Pancreas (tissue), 10 donors: ENCODE results near the gene PMM2. TPM values are rescaled to one million over a fixed set of nuclear protein-coding genes. Genes with fewer than 3 reads are reported as not detected.
"Not testable (repeated sequence)": the region's sequence is repeated elsewhere in the genome, so short reads cannot be mapped to it uniquely, and the experiment has no call there.

ENCODE experiments used
- ATAC-seq, 4 donors: fragments of 200-7000 bp; cut with Tn5 transposase; one replicate each; pipeline versions ENCODE4 v1.8.0 to v1.9.1; 2020; ENCODE audit warnings: mild to moderate bottlenecking in 4 of 4, moderate library complexity in 4 of 4
- DNase-seq, 6 donors: peaks; one replicate each; pipeline ENCODE4 v3.0.0-alpha.2; 2020
- FAIRE-seq: peaks from 2 replicates; lab custom pipeline; 2012; peaks lifted over from hg19 to GRCh38; lab: Jason Lieb, UNC
- H3K27ac ChIP-seq, 4 donors: fragments of 200-600 bp; sonication (generic); 1 replicate in 3 of 4; 2 replicates in 1 of 4; pipeline versions ENCODE4 v1.5.0 to v1.8.0; 2020
- H3K27me3 ChIP-seq, 4 donors: fragments of 200-600 bp; one replicate each; pipeline ENCODE4 v1.8.0; 2021
- H3K36me3 ChIP-seq, 3 donors: fragments of 200-600 bp; sonication (generic) in 1 of 3; one replicate each; pipeline versions ENCODE4 v1.5.0 to v1.8.0; 2020 to 2021
- H3K4me1 ChIP-seq, 3 donors: fragments of 200-600 bp; one replicate each; pipeline ENCODE4 v1.8.0; 2021
- H3K4me3 ChIP-seq, 4 donors: fragments of 200-600 bp; sonication (generic) in 2 of 4; one replicate each; pipeline versions ENCODE4 v1.5.0 to v1.8.0; 2020 to 2021
- H3K9me3 ChIP-seq, 4 donors: fragments of 200-600 bp; one replicate each; pipeline ENCODE4 v1.8.0; 2021
- WGBS, 2 donors: extraction: QIAGEN DNeasy Blood & Tissue Kit; methylation state at CpG; one replicate each; pipeline ENCODE4 v1.1.7; 2013; 5-methylcytosine and 5-hydroxymethylcytosine counted together
- intact Hi-C, 3 donors: fragments of 100-400 bp; cut with DNase I; formaldehyde crosslinking; loops; one replicate each; pipeline versions ENCODE4 v1.11.1 to v1.14.2; 2022
- polyA plus RNA-seq, 2 donors: library from polyadenylated mRNA; stranded (reverse); fragments of 200-250 nt; gene quantifications; one replicate each; pipeline ENCODE4 v1.2.3, GENCODE V29; 2013
- total RNA-seq, 6 donors: library from RNA; stranded (reverse); fragmentation: NEBNext Ultra II Directional in 4 of 6; extraction: Animal tissue kit (Norgen Biotek cat#: 25700) in 4 of 6; gene quantifications; one replicate each; pipeline versions ENCODE4 v1.2.1 to v1.2.4, GENCODE V29; 2021 to 2023
- TF ChIP-seq, protein P1 (sequence below), 4 donors: fragments of 200-600 bp; sonication (generic) in 3 of 4; IDR thresholded peaks; one replicate each; pipeline versions ENCODE4 v1.5.0 to v1.8.0; 2021; ENCODE audit warnings: antibody characterized with exemption in 4 of 4
- donor health status: healthy with polysubstance abuse.
- donor health status: DM: no; HTN: no; CAD: no; lungs with moderate emphysema.
- donor health status: DM: no; HTN: no; CAD: no.
- donor health status: control.
- donor health status: control.
- donor health status: Bipolar disorder and iron deficiency.
- donor health status: DM: yes; HTN: yes; CAD: no.
- donor health status: DM: no; HTN: no; CAD: no.
- donor health status: DM: no; HTN: no; CAD: no.
- donor health status: DM: yes; HTN: yes; CAD: no.

PMM2 gene
- 10 to 100 TPM; 19.2 to 40.3 (median 29.4) TPM for total RNA-seq
- 10 to 100 TPM; 19.6 to 23.9 TPM for polyA plus RNA-seq

DNA sequence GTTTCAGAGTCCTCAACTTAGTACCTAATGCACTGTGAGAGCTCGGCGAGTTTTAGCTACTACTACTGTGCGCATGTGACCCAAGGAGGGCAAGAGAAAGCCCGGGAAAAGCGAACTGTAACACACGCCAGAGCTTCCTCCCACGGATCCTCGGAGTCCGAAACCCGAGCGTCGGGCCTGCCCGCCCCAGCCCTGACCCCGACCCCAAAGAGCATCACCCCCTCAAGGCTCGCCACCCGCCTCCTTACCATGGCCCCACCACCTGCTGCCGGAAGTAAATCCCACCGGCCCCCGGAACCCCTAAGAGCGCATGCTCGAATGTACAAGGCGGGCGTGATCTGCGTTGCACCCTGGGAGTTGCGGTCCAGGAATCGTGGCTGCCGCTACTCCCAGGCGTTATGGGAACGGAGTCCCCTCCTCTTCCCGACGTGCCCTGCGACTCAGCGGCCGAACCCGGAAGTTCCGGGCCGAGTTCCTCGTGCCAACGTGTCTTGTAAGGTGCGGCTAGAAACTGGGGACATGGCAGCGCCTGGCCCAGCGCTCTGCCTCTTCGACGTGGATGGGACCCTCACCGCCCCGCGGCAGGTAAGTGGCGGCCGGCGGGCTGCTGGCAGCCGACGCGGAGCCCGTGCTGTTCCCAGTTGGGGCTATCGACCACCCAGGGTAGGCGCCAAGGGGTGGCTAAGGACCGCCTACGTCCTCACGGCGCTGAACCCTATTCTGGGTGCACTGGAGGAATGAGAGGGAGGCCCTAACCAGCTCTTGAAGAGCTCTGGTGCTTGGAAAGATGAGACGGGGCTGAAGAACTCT is at the start of gene PMM2, which contains the start of gene TMEM186:
Gene PMM2 (plus strand): TSS at position 476 of the 810 bp plus-strand sequence. CDS start 44 bp downstream, at position 520.
Gene TMEM186 (minus strand): TSS at position 276 of the 810 bp plus-strand sequence. CDS start 25 bp downstream, at position 251.
- DNase-seq (peak; percentile 93 to 98 (median 96)), FAIRE-seq (no peak), ATAC-seq (peak; percentile 95 to 98 (median 98))
- Histone ChIP-seq H3K27me3 (no peaks in the 10 kb centered on the region), H3K4me1 (peaks cover 18 to 38% (median 21%) of the 10 kb centered on the region in 3 donors), H3K27ac (peak within 1 kb of the TSS; percentile 73 to 85 (median 80)), H3K36me3 (peaks cover 0 to 11% (median 0%) of the 10 kb centered on the region in 3 donors), H3K4me3 (peak within 1 kb of the TSS; percentile 91 to 99 (median 96)), H3K9me3 (no peaks in the 10 kb centered on the region)
- 0 to 1% methylated on average over 61 of the region's 61 CpGs for WGBS, 2 donors
- TF ChIP-seq, protein P1, sequence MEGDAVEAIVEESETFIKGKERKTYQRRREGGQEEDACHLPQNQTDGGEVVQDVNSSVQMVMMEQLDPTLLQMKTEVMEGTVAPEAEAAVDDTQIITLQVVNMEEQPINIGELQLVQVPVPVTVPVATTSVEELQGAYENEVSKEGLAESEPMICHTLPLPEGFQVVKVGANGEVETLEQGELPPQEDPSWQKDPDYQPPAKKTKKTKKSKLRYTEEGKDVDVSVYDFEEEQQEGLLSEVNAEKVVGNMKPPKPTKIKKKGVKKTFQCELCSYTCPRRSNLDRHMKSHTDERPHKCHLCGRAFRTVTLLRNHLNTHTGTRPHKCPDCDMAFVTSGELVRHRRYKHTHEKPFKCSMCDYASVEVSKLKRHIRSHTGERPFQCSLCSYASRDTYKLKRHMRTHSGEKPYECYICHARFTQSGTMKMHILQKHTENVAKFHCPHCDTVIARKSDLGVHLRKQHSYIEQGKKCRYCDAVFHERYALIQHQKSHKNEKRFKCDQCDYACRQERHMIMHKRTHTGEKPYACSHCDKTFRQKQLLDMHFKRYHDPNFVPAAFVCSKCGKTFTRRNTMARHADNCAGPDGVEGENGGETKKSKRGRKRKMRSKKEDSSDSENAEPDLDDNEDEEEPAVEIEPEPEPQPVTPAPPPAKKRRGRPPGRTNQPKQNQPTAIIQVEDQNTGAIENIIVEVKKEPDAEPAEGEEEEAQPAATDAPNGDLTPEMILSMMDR (IDR thresholded peaks at IDR 0.05), result no peak
- intact Hi-C loops, result no loop called here

DNA sequence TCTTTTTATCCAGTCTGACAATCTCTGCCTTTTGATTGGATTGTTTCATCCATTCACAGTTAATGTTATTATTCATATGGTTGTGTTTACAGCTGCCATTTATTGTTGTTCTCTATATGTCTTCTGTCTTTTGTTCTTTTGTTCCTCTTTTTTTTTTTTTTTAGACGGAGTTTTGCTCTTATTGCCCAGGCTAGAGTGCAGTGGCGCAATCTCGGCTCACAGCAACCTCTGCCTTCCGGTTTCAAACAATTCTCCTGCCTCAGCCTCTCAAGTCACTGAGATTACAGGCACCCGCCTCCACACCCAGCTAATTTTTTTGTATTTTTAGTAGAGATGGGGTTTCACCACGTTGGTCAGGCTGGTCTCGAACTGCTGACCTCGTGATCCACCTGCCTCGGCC is 48.7 kb upstream of the PMM2 start:
- H3K36me3 ChIP-seq, H3K27ac ChIP-seq, DNase-seq, H3K4me3 ChIP-seq, intact Hi-C loops, ATAC-seq, H3K27me3 ChIP-seq, H3K9me3 ChIP-seq, FAIRE-seq: not testable (repeated sequence)
- peaks cover 6 to 16% (median 15%) of the 10 kb centered on the region in 3 donors for H3K4me1 ChIP-seq
- 91 to 93% methylated on average over 9 of the region's 9 CpGs for WGBS, 2 donors

DNA sequence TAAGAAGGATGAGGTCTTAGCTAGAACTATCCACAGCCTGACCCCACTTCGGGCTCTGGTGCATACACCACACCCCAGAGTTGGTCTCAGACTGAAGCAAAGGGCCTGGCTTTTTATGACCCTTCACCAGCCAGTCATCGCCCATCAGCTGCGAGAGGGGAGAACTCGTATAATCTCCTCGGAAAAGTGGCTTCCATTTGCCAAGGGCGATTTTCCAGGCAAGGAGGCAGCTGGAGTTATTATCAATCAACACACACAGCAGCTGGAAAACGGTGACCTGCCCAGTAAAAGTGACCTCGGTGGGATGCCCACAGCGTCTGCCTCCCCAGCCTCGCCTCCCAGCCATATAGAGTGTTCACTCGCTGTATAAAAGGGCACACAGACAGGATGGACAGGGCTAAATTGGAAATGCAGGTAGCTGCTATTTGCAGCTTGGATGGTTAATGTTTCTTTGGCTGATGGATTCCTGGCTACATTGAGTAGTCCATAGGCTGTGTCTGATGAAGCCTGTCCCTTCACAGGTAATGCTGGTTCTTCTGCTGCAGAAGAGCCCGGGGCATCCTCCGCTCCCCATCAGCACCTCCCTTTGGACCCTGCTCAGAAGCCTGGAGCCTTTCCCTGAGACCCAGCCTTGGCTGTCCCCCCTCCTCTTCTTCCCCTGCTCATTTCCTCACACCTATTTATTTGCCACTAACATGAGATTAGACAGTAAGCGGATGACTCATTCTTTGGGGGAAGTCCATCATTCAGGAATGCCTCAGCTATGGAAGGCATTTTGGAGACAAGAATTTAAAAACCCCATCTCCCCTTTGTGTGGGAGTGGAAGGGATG is 45.9 kb upstream of the PMM2 start:
- Histone ChIP-seq H3K4me1 (peaks cover 6 to 16% (median 15%) of the 10 kb centered on the region in 3 donors), H3K27ac (peak overlapping the region in 2 of 4 donors; percentile 39 to 65), H3K36me3 (no peaks in the 10 kb centered on the region), H3K27me3 (no peaks in the 10 kb centered on the region), H3K9me3 (no peaks in the 10 kb centered on the region), H3K4me3 (no peak overlapping the region)
- FAIRE-seq (no peak), DNase-seq (peak in 4 of 6 donors; percentile 19 to 34 (median 28)), ATAC-seq (peak; percentile 82 to 90 (median 84))
- intact Hi-C loops, result no loop called here
- TF ChIP-seq, protein P1 (IDR thresholded peaks at IDR 0.05), result no peak
- 51 to 52% methylated on average over 14 of the region's 14 CpGs for WGBS, 2 donors

DNA sequence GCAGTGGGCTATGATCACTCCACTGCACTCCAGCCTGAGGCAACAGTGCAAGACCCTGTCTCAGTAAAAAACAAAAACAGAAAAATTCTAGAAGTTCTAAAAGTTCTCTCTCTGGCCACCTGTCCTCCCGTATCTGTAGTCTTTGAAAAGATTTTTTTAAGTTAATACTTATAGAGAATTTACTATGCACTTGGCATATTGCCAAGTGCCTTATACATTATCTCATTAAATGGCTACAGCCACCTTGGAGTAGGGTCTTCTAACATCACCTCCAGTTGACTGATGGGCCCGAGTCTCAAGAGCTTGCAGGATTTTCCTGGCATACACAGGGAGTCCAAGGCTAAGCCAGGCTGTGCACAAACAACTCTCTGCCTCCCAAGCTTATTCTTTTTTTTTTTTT is 44.9 kb upstream of the PMM2 start:
- WGBS, 2 donors, result 18 to 46% methylated on average over 2 of the region's 2 CpGs
- Histone ChIP-seq H3K27ac (peak overlapping the region in 2 of 4 donors; percentile 39 to 45), H3K36me3 (no peaks in the 10 kb centered on the region), H3K4me1 (peaks cover 6 to 16% (median 9%) of the 10 kb centered on the region in 3 donors), H3K27me3 (no peaks in the 10 kb centered on the region), H3K4me3 (no peak overlapping the region), H3K9me3 (no peaks in the 10 kb centered on the region)
- TF ChIP-seq, protein P1 (IDR thresholded peaks at IDR 0.05), result no peak
- ATAC-seq, result peak; percentile 4 to 37 (median 24)
- no peak for FAIRE-seq
- intact Hi-C loops, result no loop called here
- peak in 1 of 6 donors; percentile 3 for DNase-seq
